B cell (primary cell): Measurements from ENCODE around the gene NME7. TPM values are rescaled to one million over a fixed set of nuclear protein-coding genes. Genes with fewer than 3 reads are reported as not detected.

Experiments
- ATAC-seq: fragments of 200-7000 bp; cut with Tn5 transposase; one replicate; pipeline ENCODE4 v1.10.0; 2021; ENCODE audit warnings: low read depth, mild to moderate bottlenecking, moderate number of reproducible peaks, moderate library complexity
- CTCF ChIA-PET: fragments of 350-600 bp; sonication (Branson Sonifier 250); formaldehyde crosslinking; loops from one replicate; lab custom pipeline; 2021; ENCODE audit warnings: antibody characterized with exemption, inconsistent platforms; lab: Charles Lee
- POLR2A ChIA-PET: fragments of 350-600 bp; sonication (Branson Sonifier 250); formaldehyde crosslinking; loops from one replicate; lab custom pipeline; 2021; ENCODE audit warnings: antibody characterized with exemption; lab: Charles Lee
- DNase-seq: peaks from one replicate; pipeline ENCODE4 v3.0.0; 2013
- H2AFZ ChIP-seq: 2 replicates; pipeline ENCODE4 v1.6.1; 2012; ENCODE audit warnings: mild to moderate bottlenecking, low read depth, low read length; ENCODE audit not compliant: insufficient read depth, poor library complexity, severe bottlenecking
- H3K27ac ChIP-seq, 2 donors: 1 replicate in 1 of 2; 2 replicates in 1 of 2; pipeline ENCODE4 v1.5.1; 2012 to 2013; ENCODE audit warnings: low read length in 2 of 2, mild to moderate bottlenecking in 2 of 2, moderate library complexity in 1 of 2
- H3K27me3 ChIP-seq, 4 experiments: fragments of 200-600 bp in 1 of 4; sonication (generic) in 1 of 4; replicated peaks in 1 of 4; 1 replicate in 2 of 4; 2 replicates in 2 of 4; pipeline versions ENCODE4 v1.6.1 to v1.7.0; 2013 to 2016; ENCODE audit warnings: low read length in 3 of 4, mild to moderate bottlenecking in 2 of 4, mixed read lengths in 1 of 4, moderate library complexity in 1 of 4; ENCODE audit not compliant: insufficient read depth in 4 of 4, control insufficient read depth in 3 of 4; ENCODE audit errors: control extremely low read depth in 1 of 4
- H3K36me3 ChIP-seq, 2 experiments: replicated peaks in 1 of 2; 1 replicate in 1 of 2; 2 replicates in 1 of 2; pipeline versions ENCODE4 v1.6.1 to v1.7.1; 2013; ENCODE audit warnings: low read length in 1 of 2; ENCODE audit not compliant: insufficient read depth in 2 of 2, control insufficient read depth in 1 of 2; ENCODE audit errors: control extremely low read depth in 1 of 2, extremely low read depth in 1 of 2
- H3K4me1 ChIP-seq, 2 donors: fragments of 200-600 bp in 1 of 2; sonication (generic) in 1 of 2; 1 replicate in 1 of 2; 2 replicates in 1 of 2; pipeline versions ENCODE4 v1.5.1 to v1.6.1; 2013 to 2017; ENCODE audit warnings: low read length in 2 of 2; ENCODE audit not compliant: control insufficient read depth in 2 of 2, insufficient read depth in 2 of 2
- H3K4me2 ChIP-seq: replicated peaks from 2 replicates; pipeline ENCODE3; 2012; ENCODE audit warnings: mild to moderate bottlenecking, low read depth, low read length; ENCODE audit not compliant: poor library complexity, severe bottlenecking
- H3K4me3 ChIP-seq, 5 experiments: fragments of 200-600 bp in 1 of 5; sonication (generic) in 1 of 5; 1 replicate in 3 of 5; 2 replicates in 2 of 5; pipeline versions ENCODE4 v1.5.1 to v1.7.0; 2011 to 2016; ENCODE audit warnings: low read length in 4 of 5, mild to moderate bottlenecking in 4 of 5, low read depth in 2 of 5, control low read depth in 1 of 5, moderate library complexity in 1 of 5; ENCODE audit not compliant: insufficient read depth in 1 of 5; ENCODE audit errors: control extremely low read depth in 1 of 5, extremely low read depth in 1 of 5
- H3K79me2 ChIP-seq: fragments of 200-600 bp; sonication (generic); one replicate; pipeline ENCODE4 v1.6.0; 2016; ENCODE audit warnings: low read length; ENCODE audit not compliant: control insufficient read depth, insufficient read depth
- H3K9ac ChIP-seq: fragments of 200-600 bp; sonication (generic); 2 replicates; pipeline ENCODE4 v1.6.1; 2017; ENCODE audit warnings: mild to moderate bottlenecking, low read length, moderate library complexity
- H3K9me3 ChIP-seq, 3 donors: one replicate each; pipeline versions ENCODE4 v1.6.1 to v1.7.1; 2013; ENCODE audit warnings: low read length in 2 of 3; ENCODE audit not compliant: control insufficient read depth in 2 of 3, insufficient read depth in 1 of 3; ENCODE audit errors: control extremely low read depth in 1 of 3
- H4K20me1 ChIP-seq: 2 replicates; pipeline ENCODE4 v1.6.0; 2012; ENCODE audit warnings: mild to moderate bottlenecking, low read length; ENCODE audit not compliant: insufficient read depth, control insufficient read depth, poor library complexity, severe bottlenecking
- H3K27ac Mint-ChIP-seq: one replicate; pipeline ENCODE4 v1.8.0; 2021; ENCODE audit warnings: mixed read lengths
- H3K27me3 Mint-ChIP-seq: one replicate; pipeline ENCODE4 v1.8.0; 2021; ENCODE audit warnings: mixed read lengths
- H3K4me1 Mint-ChIP-seq: one replicate; pipeline ENCODE4 v1.8.0; 2021; ENCODE audit warnings: mixed read lengths
- H3K4me3 Mint-ChIP-seq: one replicate; pipeline ENCODE4 v1.8.0; 2021; ENCODE audit warnings: mixed read lengths
- H3K9me3 Mint-ChIP-seq: one replicate; pipeline ENCODE4 v1.8.0; 2022; ENCODE audit warnings: mixed read lengths; ENCODE audit not compliant: insufficient read depth
- EZH2 ChIP-seq: IDR thresholded peaks from 2 replicates; pipeline ENCODE4 v1.6.1; 2012; ENCODE audit warnings: borderline replicate concordance, low read depth, mild to moderate bottlenecking, moderate library complexity, low read length; ENCODE audit not compliant: insufficient read depth, poor library complexity, severe bottlenecking
- WGBS: methylation state at CpG from one replicate; pipeline ENCODE4 v1.1.5; 2013; ENCODE audit warnings: missing lambda C conversion rate; ENCODE audit not compliant: insufficient coverage; 5-methylcytosine and 5-hydroxymethylcytosine counted together
- intact Hi-C: fragments of 100-400 bp; cut with micrococcal nuclease; formaldehyde crosslinking; loops from one replicate; pipeline ENCODE4 v1.10.0; 2022
- polyA plus RNA-seq: library from polyadenylated mRNA; depleted of rRNA; stranded (reverse); fragments of >200 nt; gene quantifications from 2 replicates; pipeline ENCODE4 v1.2.3, GENCODE V29; 2012
- total RNA-seq, 2 donors: library from RNA; stranded (reverse); fragments of 120-200 nt in 1 of 2; gene quantifications; 1 replicate in 1 of 2; 2 replicates in 1 of 2; pipeline versions ENCODE4 v1.2.3 to v1.2.4, GENCODE V29; 2013 to 2022
- TF ChIP-seq, protein P1 (sequence below): fragments of 200-600 bp; IDR thresholded peaks from one replicate; pipeline ENCODE4 v1.8.0; 2022; ENCODE audit warnings: antibody characterized with exemption, mild to moderate bottlenecking

Gene NME7
- total and polyA plus RNA-seq, 2 donors (not counting 1 experiment from before 2014, with no cell fraction given): 3.3 to 14.3 TPM

DNA sequence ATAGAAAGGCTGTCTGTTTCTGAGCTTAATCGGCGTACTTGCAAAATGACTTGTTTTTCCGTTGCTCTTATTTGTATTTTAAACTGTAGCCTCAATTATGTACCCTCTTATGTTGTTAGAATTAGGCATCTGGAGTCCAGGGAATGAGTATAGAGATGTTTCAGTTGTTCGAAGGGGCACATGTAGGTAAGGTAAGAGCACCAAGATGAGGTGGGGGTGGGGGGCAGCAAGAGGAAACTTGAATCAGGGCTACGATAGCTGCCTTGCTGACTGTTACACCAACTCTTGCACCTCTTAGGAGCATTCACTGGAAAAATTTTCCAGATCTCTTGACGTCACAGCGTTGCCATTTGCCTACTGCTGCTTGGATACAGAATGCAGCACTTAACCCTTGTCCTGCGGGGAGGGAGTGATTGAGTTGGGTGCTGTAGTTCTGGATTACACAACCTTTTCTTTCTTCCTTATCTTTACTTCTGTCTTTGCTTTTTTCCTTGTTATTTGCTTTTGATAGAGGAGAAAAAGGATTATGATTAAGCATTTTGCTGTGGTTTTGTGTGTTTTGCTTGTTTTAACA is 257.9 kb downstream of the NME7 start:
- no peak for DNase-seq
- TF ChIP-seq, protein P1, sequence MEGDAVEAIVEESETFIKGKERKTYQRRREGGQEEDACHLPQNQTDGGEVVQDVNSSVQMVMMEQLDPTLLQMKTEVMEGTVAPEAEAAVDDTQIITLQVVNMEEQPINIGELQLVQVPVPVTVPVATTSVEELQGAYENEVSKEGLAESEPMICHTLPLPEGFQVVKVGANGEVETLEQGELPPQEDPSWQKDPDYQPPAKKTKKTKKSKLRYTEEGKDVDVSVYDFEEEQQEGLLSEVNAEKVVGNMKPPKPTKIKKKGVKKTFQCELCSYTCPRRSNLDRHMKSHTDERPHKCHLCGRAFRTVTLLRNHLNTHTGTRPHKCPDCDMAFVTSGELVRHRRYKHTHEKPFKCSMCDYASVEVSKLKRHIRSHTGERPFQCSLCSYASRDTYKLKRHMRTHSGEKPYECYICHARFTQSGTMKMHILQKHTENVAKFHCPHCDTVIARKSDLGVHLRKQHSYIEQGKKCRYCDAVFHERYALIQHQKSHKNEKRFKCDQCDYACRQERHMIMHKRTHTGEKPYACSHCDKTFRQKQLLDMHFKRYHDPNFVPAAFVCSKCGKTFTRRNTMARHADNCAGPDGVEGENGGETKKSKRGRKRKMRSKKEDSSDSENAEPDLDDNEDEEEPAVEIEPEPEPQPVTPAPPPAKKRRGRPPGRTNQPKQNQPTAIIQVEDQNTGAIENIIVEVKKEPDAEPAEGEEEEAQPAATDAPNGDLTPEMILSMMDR: no peak
- no peak for TF ChIP-seq EZH2
- Mint-ChIP-seq H3K4me1 (peaks cover 16% of the 10 kb centered on the region), H3K9me3 (no peaks in the 10 kb centered on the region), H3K27me3 (peaks cover 37% of the 10 kb centered on the region), H3K4me3 (no peak overlapping the region), H3K27ac (no peak overlapping the region)
- Histone ChIP-seq H3K4me3 (no peak overlapping the region), H3K4me2 (no peak overlapping the region), H3K79me2 (no peaks in the 10 kb centered on the region), H3K36me3 (no peaks in the 10 kb centered on the region), H3K27ac (no peak overlapping the region), H3K9me3 (no peaks in the 10 kb centered on the region), H3K9ac (no peak overlapping the region), H2AFZ (no peak overlapping the region), H3K27me3 (peaks cover 0 to 31% (median 19%) of the 10 kb centered on the region in 4 experiments), H4K20me1 (no peaks in the 10 kb centered on the region), H3K4me1 (peaks cover 17 to 18% of the 10 kb centered on the region in 2 donors)
- ChIA-PET CTCF (interaction anchor here (1.2 kb wide), 1 partner anchor 15 kb away, joined by 3 read pairs; no protein-coding TSS in a partner anchor), POLR2A (no interaction called here)
- ATAC-seq: no peak
- intact Hi-C loops: loop anchor here (5.0 kb wide), 1 partner anchor 258 kb away; the partner anchor contains the start of genes BLZF1 and NME7
- WGBS: 45% methylated on average over 2 of the region's 8 CpGs

DNA sequence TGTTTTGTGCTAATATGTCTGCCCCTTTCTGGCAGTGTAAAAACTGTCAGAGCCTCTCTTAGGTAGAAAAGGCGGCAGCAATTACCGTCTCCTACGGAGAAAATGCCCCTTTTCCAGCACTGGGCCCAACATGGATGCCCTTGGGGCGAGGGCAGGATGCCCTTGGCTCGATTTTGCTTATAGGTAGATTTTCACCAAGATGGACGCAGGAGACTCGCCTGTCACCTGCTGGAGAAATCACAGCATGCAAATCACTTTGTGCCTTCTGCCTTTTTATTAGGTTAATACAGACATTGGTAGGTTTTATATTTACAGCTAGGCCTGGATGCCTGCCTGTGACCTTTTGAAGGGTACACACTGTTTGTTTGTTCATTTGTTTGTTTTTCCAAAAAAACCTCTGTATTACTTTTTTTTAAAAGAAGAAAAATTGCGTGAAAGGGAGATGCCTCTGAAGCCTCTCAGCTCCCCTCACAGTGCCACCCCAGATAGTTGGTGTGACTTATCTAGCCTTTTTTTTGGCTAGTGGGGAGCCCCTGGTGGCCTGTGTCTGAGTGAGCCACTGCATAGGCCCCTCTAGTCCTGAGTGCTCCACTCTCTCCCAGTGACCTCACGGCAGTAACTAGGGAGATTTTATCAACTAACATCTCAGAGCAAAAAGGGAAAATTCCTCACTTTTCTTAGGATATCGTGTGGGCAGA is 258.6 kb downstream of the NME7 start:
- ChIA-PET POLR2A (no interaction called here), CTCF (interaction anchor here (0.6 to 1.9 kb wide), 2 partner anchors 34 to 766 kb away, joined by 3 to 5 read pairs; no protein-coding TSS in a partner anchor)
- H3K27me3 Mint-ChIP-seq: peaks cover 39% of the 10 kb centered on the region
- peak overlapping the region; percentile 21 for H3K27ac ChIP-seq
- intact Hi-C loops: loop anchor here (1.0 to 5.0 kb wide), 2 partner anchors 7 to 258 kb away; partner anchors contain the start of genes BLZF1 and NME7
- no peak for ATAC-seq
- H2AFZ ChIP-seq: no peak overlapping the region
- H3K79me2 ChIP-seq: no peaks in the 10 kb centered on the region
- WGBS: 94% methylated on average over 7 of the region's 10 CpGs
- H3K27ac Mint-ChIP-seq: no peak overlapping the region
- no peaks in the 10 kb centered on the region for H3K36me3 ChIP-seq
- H3K4me2 ChIP-seq: no peak overlapping the region
- H4K20me1 ChIP-seq: no peaks in the 10 kb centered on the region
- peaks cover 16% of the 10 kb centered on the region for H3K4me1 Mint-ChIP-seq
- H3K9ac ChIP-seq: no peak overlapping the region
- no peaks in the 10 kb centered on the region for H3K9me3 Mint-ChIP-seq
- no peak overlapping the region for H3K4me3 Mint-ChIP-seq
- no peak overlapping the region for H3K4me3 ChIP-seq
- H3K27me3 ChIP-seq: peaks cover 0 to 37% (median 23%) of the 10 kb centered on the region in 4 experiments
- TF ChIP-seq EZH2: no peak
- TF ChIP-seq, protein P1: no peak
- no peak for DNase-seq
- peaks cover 17 to 18% of the 10 kb centered on the region in 2 donors for H3K4me1 ChIP-seq
- no peaks in the 10 kb centered on the region for H3K9me3 ChIP-seq
